Calu3 (cell line): ENCODE results near the gene C1orf52. TPM values are rescaled to one million over a fixed set of nuclear protein-coding genes. Genes with fewer than 3 reads are reported as not detected.
"Not testable (repeated sequence)": the region's sequence is repeated elsewhere in the genome, so short reads cannot be mapped to it uniquely, and the experiment has no call there.

ENCODE experiments used
- BruUV-seq: library from RNA; stranded (reverse); fragments of 400-500 nt; replicated peaks from 2 replicates; lab custom pipeline; 2021; lab: Mats Ljungman, UMichigan
- CTCF ChIA-PET: fragments of 300-600 bp; sonication (Branson Sonifier 250); formaldehyde crosslinking; loops from one replicate; lab custom pipeline; 2022; ENCODE audit warnings: antibody characterized with exemption; lab: Charles Lee
- DNase-seq: peaks from one replicate; pipeline ENCODE4 v3.0.0; 2022
- H3K27ac Mint-ChIP-seq: one replicate; pipeline ENCODE4 v1.8.0; 2022; ENCODE audit warnings: mixed read lengths; ENCODE audit not compliant: unreplicated experiment
- H3K27me3 Mint-ChIP-seq: one replicate; pipeline ENCODE4 v1.8.0; 2022; ENCODE audit warnings: mixed read lengths; ENCODE audit not compliant: unreplicated experiment
- H3K36me3 Mint-ChIP-seq: one replicate; pipeline ENCODE4 v1.8.0; 2022; ENCODE audit warnings: mild to moderate bottlenecking, moderate library complexity, mixed read lengths; ENCODE audit not compliant: insufficient read depth, unreplicated experiment
- H3K4me1 Mint-ChIP-seq: one replicate; pipeline ENCODE4 v1.8.0; 2022; ENCODE audit warnings: mild to moderate bottlenecking, low read depth, mixed read lengths; ENCODE audit not compliant: unreplicated experiment
- H3K4me3 Mint-ChIP-seq: one replicate; pipeline ENCODE4 v1.8.0; 2022; ENCODE audit warnings: mild to moderate bottlenecking, low read depth, moderate library complexity, mixed read lengths; ENCODE audit not compliant: unreplicated experiment
- H3K9me3 Mint-ChIP-seq: one replicate; pipeline ENCODE4 v1.8.0; 2022; ENCODE audit warnings: low read depth, mixed read lengths; ENCODE audit not compliant: unreplicated experiment
- CTCF ChIP-seq: fragments of 200-600 bp; IDR thresholded peaks from one replicate; pipeline ENCODE4 v1.8.0; 2022; ENCODE audit warnings: antibody characterized with exemption; ENCODE audit not compliant: unreplicated experiment
- intact Hi-C: fragments of 100-400 bp; cut with micrococcal nuclease; formaldehyde crosslinking; loops from one replicate; pipeline ENCODE4 v1.10.0; 2022; ENCODE audit not compliant: unreplicated experiment
- total RNA-seq: library from RNA; stranded (reverse); gene quantifications from 2 replicates; pipeline ENCODE4 v1.2.3, GENCODE V29; 2022

Gene C1orf52
- total RNA-seq, 1 experiment from 2014 or later: 29.7 TPM

GRCh38 chr1:85258536-85259117, 835 bp downstream of the C1orf52 start:
- no peak for TF ChIP-seq CTCF
- BruUV-seq: no TSS peak
- H3K27ac Mint-ChIP-seq: peak overlapping the region; percentile 54
- DNase-seq: no peak
- intact Hi-C loops: loop anchor here (1.0 kb wide), 1 partner anchor 313 kb away; no protein-coding TSS in a partner anchor
- peaks cover 68% of the 10 kb centered on the region for H3K36me3 Mint-ChIP-seq
- H3K27me3 Mint-ChIP-seq: no peaks in the 10 kb centered on the region
- peak overlapping the region; percentile 98 for H3K4me3 Mint-ChIP-seq
- peaks cover 31% of the 10 kb centered on the region for H3K4me1 Mint-ChIP-seq
- peaks cover 8% of the 10 kb centered on the region for H3K9me3 Mint-ChIP-seq
- CTCF ChIA-PET: interaction anchor here (0.6 to 2.8 kb wide), 11 partner anchors 10 to 314 kb away, joined by 3 to 12 read pairs (median 4); partner anchors contain the start of gene BCL10

DNA sequence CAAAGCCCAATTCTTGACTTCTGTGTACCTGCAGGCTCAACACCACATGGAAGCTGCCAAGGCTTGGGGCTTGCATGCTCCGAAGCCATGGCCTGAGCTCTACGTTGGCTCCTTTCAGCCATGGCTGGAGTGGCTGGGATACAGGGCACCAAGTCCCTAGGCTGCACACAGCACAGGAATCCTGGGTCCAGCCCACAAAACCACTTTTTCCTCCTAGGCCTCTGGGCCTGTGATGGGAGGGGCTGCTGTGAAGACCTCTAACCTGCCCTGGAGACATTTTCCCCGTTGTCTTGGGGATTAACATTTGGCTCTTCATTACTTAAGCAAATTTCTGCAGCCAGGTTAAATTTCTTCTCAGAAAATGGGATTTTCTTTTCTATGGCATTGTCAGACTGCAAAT, 10.4 kb downstream of the C1orf52 start:
- intact Hi-C loops, H3K4me1 Mint-ChIP-seq, H3K4me3 Mint-ChIP-seq, H3K27ac Mint-ChIP-seq, BruUV-seq, DNase-seq, H3K9me3 Mint-ChIP-seq, H3K27me3 Mint-ChIP-seq: not testable (repeated sequence)
- CTCF ChIA-PET: interaction anchor here (1.4 kb wide), 1 partner anchor 9 kb away, joined by 4 read pairs; no protein-coding TSS in a partner anchor
- peaks cover 23% of the 10 kb centered on the region for H3K36me3 Mint-ChIP-seq

GRCh38 chr1:85245891-85246290, 13.6 kb downstream of the C1orf52 start:
- DNase-seq: no peak
- Mint-ChIP-seq H3K27me3 (no peaks in the 10 kb centered on the region), H3K4me1 (peaks cover 10% of the 10 kb centered on the region), H3K9me3 (peaks cover 10% of the 10 kb centered on the region), H3K4me3 (no peak overlapping the region), H3K36me3 (peaks cover 6% of the 10 kb centered on the region), H3K27ac (no peak overlapping the region)
- no TSS peak for BruUV-seq
- intact Hi-C loops: no loop called here
- CTCF ChIA-PET: no interaction called here
- TF ChIP-seq CTCF: no peak

DNA sequence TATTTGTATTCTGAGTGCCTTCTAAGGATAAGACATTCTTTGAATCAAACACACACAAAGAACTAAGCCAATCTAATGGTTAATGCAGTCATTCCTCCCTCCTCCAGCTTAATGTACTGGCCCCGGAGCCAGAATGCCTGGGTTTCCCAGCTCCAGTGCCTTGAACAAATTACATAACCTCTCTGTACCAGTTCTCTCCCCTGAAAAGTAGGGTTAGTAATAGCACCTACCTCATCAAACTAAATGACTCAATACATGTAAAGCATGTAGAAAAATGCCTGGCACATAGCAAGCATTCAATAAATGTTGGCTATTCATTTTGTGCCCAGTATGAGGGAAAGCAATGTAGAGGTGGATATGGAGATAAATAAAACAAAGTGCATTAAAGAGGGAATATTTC, 14.0 kb downstream of the C1orf52 start:
- Mint-ChIP-seq H3K36me3 (peaks cover 3% of the 10 kb centered on the region), H3K4me1 (peaks cover 10% of the 10 kb centered on the region), H3K27me3 (no peaks in the 10 kb centered on the region), H3K4me3 (no peak overlapping the region), H3K27ac (no peak overlapping the region), H3K9me3 (peaks cover 8% of the 10 kb centered on the region)
- DNase-seq: no peak
- intact Hi-C loops: no loop called here
- CTCF ChIA-PET: no interaction called here
- BruUV-seq: no TSS peak
- TF ChIP-seq CTCF: no peak
